GM11168 (cell line): ENCODE measurements around the gene STK32B.

ENCODE experiments used
- in situ Hi-C: fragments of 300-500 bp; cut with MboI; formaldehyde crosslinking; loops from one replicate; pipeline ENCODE4 v1.12.0; 2022; ENCODE audit warnings: low sequenced_read_pairs; ENCODE audit not compliant: unreplicated experiment

Gene STK32B

GRCh38 chr4:5473125-5473524 is 421.8 kb downstream of the STK32B start:
- in situ Hi-C loops, result no loop called here

GRCh38 chr4:5474756-5475155 is 423.5 kb downstream of the STK32B start:
- in situ Hi-C loops, result no loop called here

- in situ Hi-C loops, result no loop called here
Observed at GRCh38 chr4:5477613-5478012, 426.3 kb downstream of the STK32B start.

GRCh38 chr4:5478169-5478568 is 426.9 kb downstream of the STK32B start:
- in situ Hi-C loops, result no loop called here

- in situ Hi-C loops, result no loop called here
Observed at GRCh38 chr4:5478697-5479096, 427.4 kb downstream of the STK32B start.

- in situ Hi-C loops, result no loop called here
Observed at GRCh38 chr4:5479518-5480060, 428.3 kb downstream of the STK32B start.

GRCh38 chr4:5488413-5488812 is 437.1 kb downstream of the STK32B start:
- in situ Hi-C loops, result no loop called here

- in situ Hi-C loops, result no loop called here
Observed at GRCh38 chr4:5489260-5489659, 438.0 kb downstream of the STK32B start.

GRCh38 chr4:5497489-5497888 is 446.2 kb downstream of the STK32B start:
- in situ Hi-C loops, result no loop called here

- in situ Hi-C loops, result no loop called here
Observed at GRCh38 chr4:5500165-5500564, 448.9 kb downstream of the STK32B start.

GRCh38 chr4:5503336-5503936 is 452.2 kb downstream of the STK32B start:
- in situ Hi-C loops, result no loop called here

- in situ Hi-C loops, result no loop called here
Observed at GRCh38 chr4:5504486-5504885, 453.2 kb downstream of the STK32B start.

- in situ Hi-C loops, result no loop called here
Observed at GRCh38 chr4:5510504-5510903, 459.2 kb downstream of the STK32B start.

- in situ Hi-C loops, result no loop called here
Observed at GRCh38 chr4:5511791-5512190, 460.5 kb downstream of the STK32B start.

- in situ Hi-C loops, result no loop called here
Observed at GRCh38 chr4:5515646-5516045, 464.4 kb downstream of the STK32B start.

GRCh38 chr4:5517372-5517771 is 466.1 kb downstream of the STK32B start:
- in situ Hi-C loops, result no loop called here

GRCh38 chr4:5524446-5525299 is 473.4 kb downstream of the STK32B start:
- in situ Hi-C loops, result no loop called here

GRCh38 chr4:5526080-5526846 is 475.0 kb downstream of the STK32B start:
- in situ Hi-C loops, result no loop called here

- in situ Hi-C loops, result no loop called here
Observed at GRCh38 chr4:5527211-5527610, 475.9 kb downstream of the STK32B start.

- in situ Hi-C loops, result no loop called here
Observed at GRCh38 chr4:5528031-5528436, 476.8 kb downstream of the STK32B start.

- in situ Hi-C loops, result no loop called here
Observed at GRCh38 chr4:5532100-5532499, 480.8 kb downstream of the STK32B start.
